Measurements from ENCODE around the gene SLC37A1. TPM values are rescaled to one million over a fixed set of nuclear protein-coding genes. Genes with fewer than 3 reads are reported as not detected.

Gene SLC37A1
- total and polyA plus RNA-seq, 9 of the 15 experiments (the other 6 are each of a cell fraction or from before 2014, with no cell fraction given), result 0.06 to 3.4 (median 0.40) TPM

- TF ChIP-seq ZNF318 (IDR thresholded peaks at IDR 0.05; ENCODE audit: borderline replicate concordance in 1 of 2, low read depth in 1 of 2) (peak in 1 of 2 experiments; percentile 57; a peak in 1 of 4 replicates), PBX2 (CRISPR knock-in tag; IDR thresholded peaks at IDR 0.05; ENCODE audit: low read depth) (no peak), PBX2 (tag; conservative IDR thresholded peaks at IDR 0.05; ENCODE audit: low read depth) (peak; percentile 77), PRMT5 (CRISPR knock-in tag; IDR thresholded peaks at IDR 0.05) (no peak), CBFA2T2 (conservative IDR thresholded peaks at IDR 0.05) (peak; percentile 69), USF2 (CRISPR knock-in tag; IDR thresholded peaks at IDR 0.05) (peak; percentile 87), PCBP2 (IDR thresholded peaks at IDR 0.05; ENCODE audit: low read depth, low read length, poor library complexity, severe bottlenecking) (no peak), ARID3A (IDR thresholded peaks at IDR 0.05; ENCODE audit: borderline replicate concordance, low read depth, low read length) (no peak), ZNF699 (CRISPR knock-in tag; IDR thresholded peaks at IDR 0.05; ENCODE audit: insufficient replicate concordance) (no peak), ILF3 (IDR thresholded peaks at IDR 0.05; ENCODE audit: borderline replicate concordance) (no peak), RFX5 (IDR thresholded peaks at IDR 0.05; ENCODE audit: low read depth, low read length) (no peak), USF1 (CRISPR knock-in tag; IDR thresholded peaks at IDR 0.05) (peak; percentile 78)
Observed at GRCh38 chr21:42532466-42533181, 19.0 kb downstream of the SLC37A1 start (continued).

Data from K562 (cell line).